ENCODE results near the gene CPLANE1.
"Not testable (repeated sequence)": the region's sequence is repeated elsewhere in the genome, so short reads cannot be mapped to it uniquely, and the experiment has no call there.

Gene CPLANE1

GRCh38 chr5:37103302-37103701 is 145.9 kb downstream of the CPLANE1 start:
- H3K27me3 Mint-ChIP-seq = no peaks in the 10 kb centered on the region
- H3K9me3 Mint-ChIP-seq = peaks cover 10% of the 10 kb centered on the region
- H3K36me3 Mint-ChIP-seq (ENCODE audit: insufficient read depth) = peaks cover 11% of the 10 kb centered on the region
- DNase-seq (ENCODE audit: low spot score in 2 of 2) (no peak), ATAC-seq (replicated peaks; ENCODE audit: extremely low read depth, poor library complexity, severe bottlenecking) (no peak)
- H3K27ac Mint-ChIP-seq (ENCODE audit: low read depth) = no peak overlapping the region
- no peaks in the 10 kb centered on the region for H3K4me1 Mint-ChIP-seq
- no peak overlapping the region for H3K4me3 Mint-ChIP-seq

- DNase-seq (ENCODE audit: low spot score in 2 of 2); ATAC-seq (replicated peaks; ENCODE audit: extremely low read depth, poor library complexity, severe bottlenecking); H3K4me1 Mint-ChIP-seq; H3K4me3 Mint-ChIP-seq; H3K27me3 Mint-ChIP-seq; H3K36me3 Mint-ChIP-seq (ENCODE audit: insufficient read depth); H3K27ac Mint-ChIP-seq (ENCODE audit: low read depth): not testable (repeated sequence)
- peaks cover 13% of the 10 kb centered on the region for H3K9me3 Mint-ChIP-seq
Observed at GRCh38 chr5:37099267-37099666, 149.9 kb downstream of the CPLANE1 start.

GRCh38 chr5:37093795-37094194 is 155.4 kb downstream of the CPLANE1 start:
- not testable (repeated sequence) for H3K4me3 Mint-ChIP-seq

GRCh38 chr5:37090781-37091180 is 158.4 kb downstream of the CPLANE1 start:
- H3K9me3 Mint-ChIP-seq = no peaks in the 10 kb centered on the region
- H3K27ac Mint-ChIP-seq (ENCODE audit: low read depth) = no peak overlapping the region
- peaks cover 2% of the 10 kb centered on the region for H3K36me3 Mint-ChIP-seq (ENCODE audit: insufficient read depth)
- DNase-seq (ENCODE audit: low spot score in 2 of 2) = no peak
- no peaks in the 10 kb centered on the region for H3K27me3 Mint-ChIP-seq
- peaks cover 5% of the 10 kb centered on the region for H3K4me1 Mint-ChIP-seq
- ATAC-seq (replicated peaks; ENCODE audit: extremely low read depth, poor library complexity, severe bottlenecking) = no peak
- no peak overlapping the region for H3K4me3 Mint-ChIP-seq

More at GRCh38 chr5:37093795-37094194, 155.4 kb downstream of the CPLANE1 start:
- ATAC-seq (replicated peaks; ENCODE audit: extremely low read depth, poor library complexity, severe bottlenecking); H3K9me3 Mint-ChIP-seq; H3K27me3 Mint-ChIP-seq; H3K4me1 Mint-ChIP-seq; H3K36me3 Mint-ChIP-seq (ENCODE audit: insufficient read depth); H3K27ac Mint-ChIP-seq (ENCODE audit: low read depth); DNase-seq (ENCODE audit: low spot score in 2 of 2): not testable (repeated sequence)

GRCh38 chr5:37090123-37090726 is 159.0 kb downstream of the CPLANE1 start:
- no peak overlapping the region for H3K4me3 Mint-ChIP-seq
- H3K27ac Mint-ChIP-seq (ENCODE audit: low read depth) = no peak overlapping the region
- no peaks in the 10 kb centered on the region for H3K27me3 Mint-ChIP-seq
- H3K4me1 Mint-ChIP-seq = peaks cover 5% of the 10 kb centered on the region
- peaks cover 2% of the 10 kb centered on the region for H3K36me3 Mint-ChIP-seq (ENCODE audit: insufficient read depth)
- H3K9me3 Mint-ChIP-seq = no peaks in the 10 kb centered on the region
- DNase-seq (ENCODE audit: low spot score in 2 of 2) (no peak), ATAC-seq (replicated peaks; ENCODE audit: extremely low read depth, poor library complexity, severe bottlenecking) (no peak)

- H3K27me3 Mint-ChIP-seq = no peaks in the 10 kb centered on the region
- ATAC-seq (replicated peaks; ENCODE audit: extremely low read depth, poor library complexity, severe bottlenecking) (no peak), DNase-seq (ENCODE audit: low spot score in 2 of 2) (no peak)
- no peak overlapping the region for H3K4me3 Mint-ChIP-seq
- no peaks in the 10 kb centered on the region for H3K9me3 Mint-ChIP-seq
- H3K27ac Mint-ChIP-seq (ENCODE audit: low read depth) = no peak overlapping the region
- H3K36me3 Mint-ChIP-seq (ENCODE audit: insufficient read depth) = peaks cover 2% of the 10 kb centered on the region
- H3K4me1 Mint-ChIP-seq = no peaks in the 10 kb centered on the region
Observed at GRCh38 chr5:37088009-37088408, 161.2 kb downstream of the CPLANE1 start.

- no peak overlapping the region for H3K27ac Mint-ChIP-seq (ENCODE audit: low read depth)
- no peaks in the 10 kb centered on the region for H3K4me1 Mint-ChIP-seq
- no peak for ATAC-seq (replicated peaks; ENCODE audit: extremely low read depth, poor library complexity, severe bottlenecking)
- H3K27me3 Mint-ChIP-seq = no peaks in the 10 kb centered on the region
- H3K4me3 Mint-ChIP-seq = no peak overlapping the region
- no peak for DNase-seq (ENCODE audit: low spot score in 2 of 2)
- no peaks in the 10 kb centered on the region for H3K36me3 Mint-ChIP-seq (ENCODE audit: insufficient read depth)
- no peaks in the 10 kb centered on the region for H3K9me3 Mint-ChIP-seq
Observed at GRCh38 chr5:37086466-37087173, 162.6 kb downstream of the CPLANE1 start.

GRCh38 chr5:37086026-37086425 is 163.2 kb downstream of the CPLANE1 start:
- not testable (repeated sequence) for H3K27ac Mint-ChIP-seq (ENCODE audit: low read depth); H3K36me3 Mint-ChIP-seq (ENCODE audit: insufficient read depth); H3K4me3 Mint-ChIP-seq

GRCh38 chr5:37082977-37083376 is 166.2 kb downstream of the CPLANE1 start:
- H3K4me3 Mint-ChIP-seq; ATAC-seq (replicated peaks; ENCODE audit: extremely low read depth, poor library complexity, severe bottlenecking); H3K9me3 Mint-ChIP-seq; H3K27ac Mint-ChIP-seq (ENCODE audit: low read depth); H3K27me3 Mint-ChIP-seq; H3K36me3 Mint-ChIP-seq (ENCODE audit: insufficient read depth); H3K4me1 Mint-ChIP-seq; DNase-seq (ENCODE audit: low spot score in 2 of 2): not testable (repeated sequence)

More at GRCh38 chr5:37086026-37086425, 163.2 kb downstream of the CPLANE1 start:
- not testable (repeated sequence) for DNase-seq (ENCODE audit: low spot score in 2 of 2); H3K4me1 Mint-ChIP-seq; H3K27me3 Mint-ChIP-seq; ATAC-seq (replicated peaks; ENCODE audit: extremely low read depth, poor library complexity, severe bottlenecking); H3K9me3 Mint-ChIP-seq

GRCh38 chr5:37080697-37081096 is 168.5 kb downstream of the CPLANE1 start:
- Mint-ChIP-seq H3K4me1 (no peaks in the 10 kb centered on the region), H3K27me3 (no peaks in the 10 kb centered on the region), H3K4me3 (no peak overlapping the region), H3K36me3 (ENCODE audit: insufficient read depth) (peaks cover 7% of the 10 kb centered on the region), H3K9me3 (no peaks in the 10 kb centered on the region), H3K27ac (ENCODE audit: low read depth) (no peak overlapping the region)
- DNase-seq (ENCODE audit: low spot score in 2 of 2) = no peak
- no peak for ATAC-seq (replicated peaks; ENCODE audit: extremely low read depth, poor library complexity, severe bottlenecking)

- no peaks in the 10 kb centered on the region for H3K9me3 Mint-ChIP-seq
- no peaks in the 10 kb centered on the region for H3K4me1 Mint-ChIP-seq
- H3K27me3 Mint-ChIP-seq = no peaks in the 10 kb centered on the region
- no peak overlapping the region for H3K27ac Mint-ChIP-seq (ENCODE audit: low read depth)
- ATAC-seq (replicated peaks; ENCODE audit: extremely low read depth, poor library complexity, severe bottlenecking) = no peak
- no peak for DNase-seq (ENCODE audit: low spot score in 2 of 2)
- peaks cover 7% of the 10 kb centered on the region for H3K36me3 Mint-ChIP-seq (ENCODE audit: insufficient read depth)
- H3K4me3 Mint-ChIP-seq = no peak overlapping the region
Observed at GRCh38 chr5:37077146-37077545, 172.0 kb downstream of the CPLANE1 start.

GRCh38 chr5:37075399-37075950 is 173.7 kb downstream of the CPLANE1 start:
- Mint-ChIP-seq H3K9me3 (no peaks in the 10 kb centered on the region), H3K36me3 (ENCODE audit: insufficient read depth) (peaks cover 7% of the 10 kb centered on the region), H3K27me3 (no peaks in the 10 kb centered on the region), H3K4me3 (no peak overlapping the region), H3K4me1 (no peaks in the 10 kb centered on the region), H3K27ac (ENCODE audit: low read depth) (no peak overlapping the region)
- DNase-seq (ENCODE audit: low spot score in 2 of 2) = no peak
- ATAC-seq (replicated peaks; ENCODE audit: extremely low read depth, poor library complexity, severe bottlenecking) = no peak

All from central memory CD8-positive, alpha-beta T cell (primary cell).